Measurements from ENCODE around the gene SYNGR1. TPM values are rescaled to one million over a fixed set of nuclear protein-coding genes. Genes with fewer than 3 reads are reported as not detected.

SYNGR1 gene
- total RNA-seq, 2 donors from 2014 or later = 29.4 to 29.5 TPM

DNA sequence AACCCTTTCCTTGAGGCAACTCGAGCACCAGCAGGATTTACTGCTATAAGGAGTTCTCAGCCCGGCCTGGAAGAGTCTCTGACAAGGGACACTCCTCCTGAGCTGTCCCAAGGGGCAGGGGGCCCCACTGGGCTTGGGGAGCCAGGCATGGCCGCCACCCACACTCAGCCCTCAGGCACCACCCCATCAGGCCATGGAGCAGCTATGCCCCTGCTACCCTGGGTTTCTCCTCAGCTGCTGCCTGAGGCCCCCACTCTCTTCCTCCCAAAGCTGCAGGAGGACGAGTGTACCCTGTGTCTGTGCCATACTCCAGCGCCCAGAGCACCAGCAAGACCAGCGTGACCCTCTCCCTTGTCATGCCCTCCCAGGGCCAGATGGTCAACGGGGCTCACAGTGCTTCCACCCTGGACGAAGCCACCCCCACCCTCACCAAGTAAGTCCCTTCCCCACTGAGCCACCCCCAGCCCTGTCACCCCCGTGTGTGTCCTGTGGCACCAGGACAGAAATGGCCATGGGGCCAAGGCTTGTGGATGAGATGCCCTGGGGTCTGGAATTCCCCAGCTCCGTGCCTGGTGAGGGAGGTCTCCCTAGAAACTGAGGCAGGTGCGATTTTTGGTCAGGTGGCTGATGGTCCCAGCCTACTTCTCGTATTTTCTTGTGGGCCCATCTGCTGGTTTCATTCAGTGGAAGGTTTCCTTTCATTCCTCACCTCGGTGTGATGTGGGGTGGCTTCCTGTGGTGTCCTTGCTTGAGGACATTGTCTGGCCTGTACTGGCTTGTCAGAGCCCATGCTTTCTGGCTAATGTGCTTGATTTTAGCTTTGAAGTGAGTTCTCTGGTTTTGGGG, 78.2 kb downstream of the SYNGR1 start:
- Histone ChIP-seq H3K27ac (no peak overlapping the region), H3K36me3 (peaks cover 53% of the 10 kb centered on the region), H3K27me3 (no peaks in the 10 kb centered on the region), H3K4me3 (no peak overlapping the region), H3K9me3 (no peaks in the 10 kb centered on the region), H3K4me1 (peaks cover 0 to 31% of the 10 kb centered on the region in 2 donors)
- TF ChIP-seq, protein P1, sequence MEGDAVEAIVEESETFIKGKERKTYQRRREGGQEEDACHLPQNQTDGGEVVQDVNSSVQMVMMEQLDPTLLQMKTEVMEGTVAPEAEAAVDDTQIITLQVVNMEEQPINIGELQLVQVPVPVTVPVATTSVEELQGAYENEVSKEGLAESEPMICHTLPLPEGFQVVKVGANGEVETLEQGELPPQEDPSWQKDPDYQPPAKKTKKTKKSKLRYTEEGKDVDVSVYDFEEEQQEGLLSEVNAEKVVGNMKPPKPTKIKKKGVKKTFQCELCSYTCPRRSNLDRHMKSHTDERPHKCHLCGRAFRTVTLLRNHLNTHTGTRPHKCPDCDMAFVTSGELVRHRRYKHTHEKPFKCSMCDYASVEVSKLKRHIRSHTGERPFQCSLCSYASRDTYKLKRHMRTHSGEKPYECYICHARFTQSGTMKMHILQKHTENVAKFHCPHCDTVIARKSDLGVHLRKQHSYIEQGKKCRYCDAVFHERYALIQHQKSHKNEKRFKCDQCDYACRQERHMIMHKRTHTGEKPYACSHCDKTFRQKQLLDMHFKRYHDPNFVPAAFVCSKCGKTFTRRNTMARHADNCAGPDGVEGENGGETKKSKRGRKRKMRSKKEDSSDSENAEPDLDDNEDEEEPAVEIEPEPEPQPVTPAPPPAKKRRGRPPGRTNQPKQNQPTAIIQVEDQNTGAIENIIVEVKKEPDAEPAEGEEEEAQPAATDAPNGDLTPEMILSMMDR (IDR thresholded peaks at IDR 0.05) = no peak
- DNase-seq (ENCODE audit: low spot score) = no peak

DNA sequence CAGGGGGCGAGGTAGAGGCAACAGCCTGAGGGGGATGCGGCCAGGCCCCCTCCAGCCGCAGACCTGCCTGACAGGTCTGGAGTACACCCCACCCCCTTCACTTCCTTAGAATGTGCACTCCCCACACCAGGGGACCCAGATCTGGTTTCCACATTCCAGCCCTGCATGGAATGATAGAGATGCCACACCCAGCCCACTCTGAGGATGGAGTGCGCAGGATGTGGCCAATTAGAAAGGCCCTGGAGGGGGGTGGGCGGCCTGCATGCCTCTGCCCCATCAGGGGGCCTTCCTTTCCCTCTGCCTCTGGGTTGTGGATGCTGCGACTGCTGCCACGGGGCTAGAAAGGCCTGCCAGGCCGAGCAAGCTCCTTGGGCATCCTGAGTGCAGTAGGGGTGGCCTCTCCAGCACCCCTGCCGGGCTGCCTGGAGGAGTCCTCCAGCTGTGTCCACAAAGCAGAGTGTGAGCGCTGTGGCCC, 78.8 kb downstream of the SYNGR1 start:
- DNase-seq (ENCODE audit: low spot score) = no peak
- no peak overlapping the region for H3K4me3 ChIP-seq
- no peak overlapping the region for H3K27ac ChIP-seq
- H3K36me3 ChIP-seq = peaks cover 53% of the 10 kb centered on the region
- no peaks in the 10 kb centered on the region for H3K27me3 ChIP-seq
- H3K4me1 ChIP-seq = peaks cover 0 to 31% of the 10 kb centered on the region in 2 donors
- TF ChIP-seq, protein P1 (IDR thresholded peaks at IDR 0.05) = no peak
- no peaks in the 10 kb centered on the region for H3K9me3 ChIP-seq

DNA sequence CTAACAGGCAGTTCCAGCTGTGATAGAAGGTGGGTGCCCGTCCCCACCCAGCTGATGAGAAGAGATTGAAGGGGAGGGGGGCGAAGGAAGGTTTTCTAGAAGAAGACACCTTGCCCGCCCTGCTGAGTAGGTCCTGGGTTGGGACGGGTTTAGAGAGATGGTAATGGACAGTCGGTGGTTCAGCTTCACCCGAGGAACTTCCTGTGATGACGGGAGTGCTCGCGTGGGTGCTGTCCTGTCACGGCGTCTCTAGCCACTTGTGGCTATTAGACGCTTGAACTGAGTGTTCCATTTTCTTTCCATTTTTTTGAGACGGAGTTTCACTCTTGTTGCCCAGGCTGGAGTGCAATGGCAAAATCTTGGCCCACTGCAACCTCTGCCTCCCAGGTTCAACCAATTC, 79.4 kb downstream of the SYNGR1 start:
- H3K27ac ChIP-seq = no peak overlapping the region
- peaks cover 0 to 34% of the 10 kb centered on the region in 2 donors for H3K4me1 ChIP-seq
- DNase-seq (ENCODE audit: low spot score) = no peak
- TF ChIP-seq, protein P1 (IDR thresholded peaks at IDR 0.05) = no peak
- H3K9me3 ChIP-seq = no peaks in the 10 kb centered on the region
- no peaks in the 10 kb centered on the region for H3K27me3 ChIP-seq
- no peak overlapping the region for H3K4me3 ChIP-seq
- H3K36me3 ChIP-seq = peaks cover 48% of the 10 kb centered on the region

DNA sequence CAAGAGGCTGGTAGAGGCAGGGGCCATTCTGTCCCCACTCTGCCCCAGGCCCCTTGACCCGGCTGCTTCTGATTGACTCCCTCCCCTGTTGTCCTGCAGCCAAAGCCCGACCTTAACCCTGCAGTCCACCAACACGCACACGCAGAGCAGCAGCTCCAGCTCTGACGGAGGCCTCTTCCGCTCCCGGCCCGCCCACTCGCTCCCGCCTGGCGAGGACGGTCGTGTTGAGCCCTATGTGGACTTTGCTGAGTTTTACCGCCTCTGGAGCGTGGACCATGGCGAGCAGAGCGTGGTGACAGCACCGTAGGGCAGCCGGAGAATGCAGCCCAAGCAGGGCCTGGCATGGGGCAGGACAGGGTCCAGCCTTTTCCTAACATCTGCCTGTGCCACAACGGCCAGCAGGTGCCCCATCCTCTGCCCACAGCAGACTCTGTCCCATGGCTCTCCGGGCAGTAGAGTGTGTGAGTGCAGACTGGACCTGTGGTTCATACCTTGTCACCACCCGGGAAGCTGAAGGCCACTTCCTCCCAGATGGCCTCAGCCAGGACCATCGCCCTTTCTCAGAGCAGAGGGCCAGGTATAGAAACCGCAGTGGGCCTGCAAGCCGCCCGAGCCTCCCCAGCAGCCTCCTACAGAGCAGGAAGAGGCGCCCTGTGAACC, 80.3 kb downstream of the SYNGR1 start:
- Histone ChIP-seq H3K36me3 (peaks cover 40% of the 10 kb centered on the region), H3K9me3 (no peaks in the 10 kb centered on the region), H3K27me3 (no peaks in the 10 kb centered on the region), H3K27ac (peak overlapping the region; percentile 85 to 95), H3K4me3 (no peak overlapping the region), H3K4me1 (peaks cover 0 to 42% of the 10 kb centered on the region in 2 donors)
- TF ChIP-seq, protein P1 (IDR thresholded peaks at IDR 0.05) = no peak
- DNase-seq (ENCODE audit: low spot score) = no peak

DNA sequence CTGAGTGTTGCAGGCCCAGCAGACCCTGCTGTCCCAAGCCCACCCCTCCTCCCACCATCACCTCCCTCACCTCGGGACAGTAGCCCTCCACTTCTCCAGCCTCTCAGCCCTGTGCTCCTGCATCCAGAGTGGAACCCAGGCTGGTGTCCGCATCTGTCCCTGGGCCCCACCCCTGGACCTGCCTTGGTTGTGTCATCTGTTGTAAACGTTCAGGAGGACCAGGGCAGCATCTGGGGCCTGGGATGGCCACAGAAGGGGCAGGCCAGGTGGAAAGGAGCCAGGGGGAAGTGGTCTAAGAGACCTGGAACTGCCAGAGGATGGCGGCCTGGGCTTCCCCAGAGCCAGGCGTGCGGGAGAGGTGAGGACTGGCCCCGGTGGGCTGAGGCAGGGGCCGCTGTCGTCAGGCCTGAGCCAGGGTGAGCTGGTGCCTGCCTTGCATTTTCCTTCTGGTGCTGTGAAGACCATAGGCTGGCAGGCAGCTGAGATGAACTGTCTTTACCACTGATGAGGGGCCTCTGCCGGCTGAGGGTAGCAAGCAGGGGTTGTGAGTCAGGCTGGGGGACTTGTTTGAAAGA, 80.9 kb downstream of the SYNGR1 start:
- H3K27ac ChIP-seq = peak overlapping the region; percentile 85 to 95
- no peak for DNase-seq (ENCODE audit: low spot score)
- peaks cover 0 to 42% of the 10 kb centered on the region in 2 donors for H3K4me1 ChIP-seq
- H3K27me3 ChIP-seq = no peaks in the 10 kb centered on the region
- H3K36me3 ChIP-seq = peaks cover 39% of the 10 kb centered on the region
- H3K4me3 ChIP-seq = no peak overlapping the region
- no peaks in the 10 kb centered on the region for H3K9me3 ChIP-seq
- TF ChIP-seq, protein P1 (IDR thresholded peaks at IDR 0.05) = no peak

All from right atrium auricular region (tissue), 2 donors.